GM23248 (cell line): Measurements from ENCODE around the gene PDCD7. TPM values are rescaled to one million over a fixed set of nuclear protein-coding genes. Genes with fewer than 3 reads are reported as not detected.

Source experiments
- DNase-seq: peaks from one replicate; pipeline ENCODE4 v3.0.0-alpha.2; 2015
- H2AFZ ChIP-seq: fragments of 200-600 bp; sonication (generic); 2 replicates; pipeline ENCODE4 v1.6.1; 2016; ENCODE audit warnings: antibody characterized with exemption
- H3F3A ChIP-seq: fragments of 200-600 bp; sonication (generic); 2 replicates; pipeline ENCODE4 v1.6.1; 2016; ENCODE audit warnings: mild to moderate bottlenecking, antibody characterized with exemption, mixed run types; ENCODE audit not compliant: insufficient read depth
- H3K27ac ChIP-seq: fragments of 200-600 bp; sonication (generic); 2 replicates; pipeline ENCODE4 v1.5.1; 2016; ENCODE audit warnings: mild to moderate bottlenecking
- H3K27me3 ChIP-seq: fragments of 200-600 bp; sonication (generic); replicated peaks from 2 replicates; pipeline ENCODE4 v1.6.1; 2016; ENCODE audit warnings: mild to moderate bottlenecking; ENCODE audit not compliant: insufficient read depth
- H3K36me3 ChIP-seq: fragments of 200-600 bp; sonication (generic); 2 replicates; pipeline ENCODE4 v1.6.1; 2016; ENCODE audit warnings: low read depth, mild to moderate bottlenecking
- H3K4me1 ChIP-seq: fragments of 200-600 bp; sonication (generic); 2 replicates; pipeline ENCODE4 v1.6.1; 2016; ENCODE audit warnings: mild to moderate bottlenecking; ENCODE audit not compliant: insufficient read depth
- H3K4me2 ChIP-seq: fragments of 200-600 bp; sonication (generic); one replicate; pipeline ENCODE4 v1.6.1; 2016; ENCODE audit warnings: mild to moderate bottlenecking; ENCODE audit not compliant: unreplicated experiment
- H3K4me3 ChIP-seq: fragments of 200-600 bp; sonication (generic); 2 replicates; pipeline ENCODE4 v1.5.1; 2016; ENCODE audit warnings: mild to moderate bottlenecking
- H3K79me2 ChIP-seq: fragments of 200-600 bp; sonication (generic); 2 replicates; pipeline ENCODE4 v1.6.1; 2016; ENCODE audit warnings: mild to moderate bottlenecking; ENCODE audit not compliant: insufficient read depth
- H3K9ac ChIP-seq: fragments of 200-600 bp; sonication (generic); 2 replicates; pipeline ENCODE4 v1.6.1; 2016; ENCODE audit warnings: mild to moderate bottlenecking
- H3K9me2 ChIP-seq: fragments of 200-600 bp; sonication (generic); 2 replicates; pipeline ENCODE4 v1.6.1; 2016; ENCODE audit warnings: mixed run types, mild to moderate bottlenecking, moderate library complexity; ENCODE audit not compliant: insufficient read depth
- H3K9me3 ChIP-seq: fragments of 200-600 bp; sonication (generic); one replicate; pipeline ENCODE4 v1.6.1; 2017; ENCODE audit warnings: low read depth
- H4K20me1 ChIP-seq: fragments of 200-600 bp; sonication (generic); 2 replicates; pipeline ENCODE4 v1.6.0; 2016; ENCODE audit not compliant: insufficient read depth
- EZH2 ChIP-seq: fragments of 200-600 bp; sonication (generic); IDR thresholded peaks from 2 replicates; pipeline ENCODE4 v1.6.1; 2018; ENCODE audit warnings: antibody characterized with exemption, mild to moderate bottlenecking; ENCODE audit not compliant: insufficient read depth, poor library complexity, severe bottlenecking
- EZH2phosphoT487 ChIP-seq: fragments of 200-600 bp; sonication (generic); IDR thresholded peaks from 2 replicates; pipeline ENCODE4 v1.6.1; 2018; ENCODE audit warnings: antibody characterized with exemption, moderate library complexity, mild to moderate bottlenecking, low read depth; ENCODE audit not compliant: insufficient read depth
- WGBS, 2 experiments: methylation state at CpG; one replicate each; pipeline ENCODE4 v1.1.6; 2015 to 2017; ENCODE audit warnings: low lambda C conversion rate in 2 of 2, low coverage in 1 of 2; ENCODE audit errors: missing lambda C conversion rate in 2 of 2; 5-methylcytosine and 5-hydroxymethylcytosine counted together
- in situ Hi-C: fragments of 300-500 bp; cut with MboI; formaldehyde crosslinking; loops from 2 replicates; pipeline ENCODE4 v1.15.0; 2020
- polyA plus RNA-seq: library from polyadenylated mRNA; unstranded; fragments of >200 nt; fragmentation: Nextera tagmentation; extraction: Ambion mirVana; gene quantifications from 2 replicates; pipeline ENCODE4 v1.2.1, GENCODE V29; 2016
- total RNA-seq: library from RNA; depleted of rRNA; stranded (reverse); fragments of >200 nt; shearing (Covaris generic); gene quantifications from 2 replicates; pipeline ENCODE4 v1.2.3, GENCODE V29; 2014

The PDCD7 gene
- total and polyA plus RNA-seq, 2 experiments from 2014 or later, result 7.5 to 13.6 TPM

GRCh38 chr15:65177901-65178300 is 44.3 kb upstream of the PDCD7 start:
- TF ChIP-seq EZH2 (no peak), EZH2phosphoT487 (no peak)
- Histone ChIP-seq H3K4me1 (peaks cover 26% of the 10 kb centered on the region), H3K79me2 (peaks cover 100% of the 10 kb centered on the region), H3K4me2 (no peak overlapping the region), H3K27me3 (no peaks in the 10 kb centered on the region), H3K9me3 (no peaks in the 10 kb centered on the region), H4K20me1 (no peaks in the 10 kb centered on the region; the same call in 1 of the 2 replicates), H3F3A (peaks cover 18% of the 10 kb centered on the region; the same call in 1 of the 2 replicates), H3K4me3 (no peak overlapping the region), H3K27ac (no peak overlapping the region), H3K36me3 (peaks cover 47% of the 10 kb centered on the region), H2AFZ (no peak overlapping the region), H3K9ac (no peak overlapping the region; the same call in 1 of the 2 replicates), H3K9me2 (no peaks in the 10 kb centered on the region)
- in situ Hi-C loops, result no loop called here
- 31 to 47% methylated on average over 1 of the region's 1 CpG for WGBS, 2 experiments
- DNase-seq, result peak; percentile 65

- H3K27ac ChIP-seq, result no peak overlapping the region; the same call in 1 of the 2 replicates
- H3K4me2 ChIP-seq, result no peak overlapping the region
- H3K4me1 ChIP-seq, result peaks cover 19% of the 10 kb centered on the region; the same call in 1 of the 2 replicates
- H3K36me3 ChIP-seq, result peaks cover 58% of the 10 kb centered on the region
- H3K9me3 ChIP-seq, result no peaks in the 10 kb centered on the region
- H4K20me1 ChIP-seq, result no peaks in the 10 kb centered on the region; the same call in 1 of the 2 replicates
- in situ Hi-C loops, result no loop called here
- TF ChIP-seq EZH2phosphoT487 (no peak), EZH2 (no peak)
- peak; percentile 50 for DNase-seq
- H3F3A ChIP-seq, result peaks cover 13% of the 10 kb centered on the region; the same call in 1 of the 2 replicates
- H3K79me2 ChIP-seq, result peaks cover 100% of the 10 kb centered on the region
- no peaks in the 10 kb centered on the region for H3K9me2 ChIP-seq
- H2AFZ ChIP-seq, result no peak overlapping the region
- H3K9ac ChIP-seq, result peak overlapping the region; percentile 19; the same call in 1 of the 2 replicates
- H3K27me3 ChIP-seq, result no peaks in the 10 kb centered on the region
- H3K4me3 ChIP-seq, result no peak overlapping the region
Observed at GRCh38 chr15:65176056-65176455, 42.4 kb upstream of the PDCD7 start.

GRCh38 chr15:65175511-65175910 is 41.9 kb upstream of the PDCD7 start:
- Histone ChIP-seq H3K27ac (no peak overlapping the region; the same call in 1 of the 2 replicates), H2AFZ (no peak overlapping the region), H3K4me1 (peaks cover 19% of the 10 kb centered on the region; the same call in 1 of the 2 replicates), H3K9ac (0 out of 2 replicates have a peak overlapping the region, but pooled peaks have one; percentile 19), H3K36me3 (peaks cover 58% of the 10 kb centered on the region), H3F3A (peaks cover 13% of the 10 kb centered on the region; the same call in 1 of the 2 replicates), H3K79me2 (peaks cover 100% of the 10 kb centered on the region), H3K9me3 (no peaks in the 10 kb centered on the region), H4K20me1 (no peaks in the 10 kb centered on the region; the same call in 1 of the 2 replicates), H3K9me2 (no peaks in the 10 kb centered on the region), H3K4me3 (no peak overlapping the region), H3K4me2 (no peak overlapping the region), H3K27me3 (no peaks in the 10 kb centered on the region)
- in situ Hi-C loops, result no loop called here
- no peak for DNase-seq
- no peak for TF ChIP-seq EZH2
- TF ChIP-seq EZH2phosphoT487, result no peak
- 84 to 91% methylated on average over 5 of the region's 5 CpGs for WGBS, 2 experiments

GRCh38 chr15:65174509-65174908 is 40.9 kb upstream of the PDCD7 start:
- no peak for DNase-seq
- Histone ChIP-seq H3K9me2 (no peaks in the 10 kb centered on the region), H3K4me1 (peaks cover 19% of the 10 kb centered on the region; the same call in 1 of the 2 replicates), H3K9me3 (no peaks in the 10 kb centered on the region), H3K79me2 (peaks cover 100% of the 10 kb centered on the region), H3K9ac (no peak overlapping the region), H3K36me3 (peaks cover 49% of the 10 kb centered on the region), H3K27ac (no peak overlapping the region), H2AFZ (no peak overlapping the region), H3K4me3 (no peak overlapping the region), H3F3A (peaks cover 13% of the 10 kb centered on the region; the same call in 1 of the 2 replicates), H3K4me2 (no peak overlapping the region), H4K20me1 (no peaks in the 10 kb centered on the region; the same call in 1 of the 2 replicates), H3K27me3 (no peaks in the 10 kb centered on the region)
- in situ Hi-C loops, result no loop called here
- WGBS, 2 experiments, result 87 to 93% methylated on average over 5 of the region's 5 CpGs
- TF ChIP-seq EZH2phosphoT487 (no peak), EZH2 (no peak)
